ENCODE measurements around the gene KDM4B.

DNA sequence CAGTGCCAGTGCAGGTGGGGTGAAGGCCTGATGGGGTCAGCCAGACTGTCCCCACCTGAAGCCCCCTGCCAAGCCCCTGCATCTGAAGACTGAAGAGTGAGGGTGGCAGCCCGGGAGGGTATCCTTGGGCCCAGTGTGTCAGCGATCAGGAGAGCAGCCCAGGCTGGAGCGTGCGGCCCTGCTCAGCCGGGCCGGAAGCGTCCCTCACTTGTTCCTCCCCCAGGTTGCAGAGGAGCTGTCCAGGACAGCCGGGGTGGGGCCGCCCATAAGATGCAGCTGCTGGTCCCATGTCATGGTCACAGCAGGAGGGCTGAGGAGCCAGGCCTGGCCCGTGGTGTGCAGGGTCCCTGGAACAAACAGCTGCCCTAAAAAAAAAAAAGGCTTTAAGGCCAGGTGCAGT lies 55.4 kb downstream of the KDM4B start:
- TF ChIP-seq CTCF (IDR thresholded peaks at IDR 0.05), result no peak
- no peak for TF ChIP-seq POLR2A (IDR thresholded peaks at IDR 0.05)
